HepG2 (cell line): Measurements from ENCODE around the gene SCUBE2.

Experiments used
- BATF2 ChIP-seq: sonication (generic); formaldehyde crosslinking; IDR thresholded peaks from 2 replicates; pipeline ENCODE4 v1.8.0; 2022; ENCODE audit warnings: mild to moderate bottlenecking, missing genetic modification reagents, moderate library complexity
- NFE2 ChIP-seq: sonication (generic); formaldehyde crosslinking; IDR thresholded peaks from 2 replicates; pipeline ENCODE4 v1.4.0; 2020; ENCODE audit warnings: missing genetic modification reagents
- ZFP82 ChIP-seq: sonication (generic); formaldehyde crosslinking; IDR thresholded peaks from 2 replicates; pipeline ENCODE4 v1.5.1; 2020; ENCODE audit warnings: mild to moderate bottlenecking, missing genetic modification reagents, borderline replicate concordance
- ZFX ChIP-seq: sonication (generic); formaldehyde crosslinking; IDR thresholded peaks from 2 replicates; pipeline ENCODE4 v1.4.0; 2020; ENCODE audit warnings: mild to moderate bottlenecking, low read depth, missing genetic modification reagents, moderate library complexity
- ZKSCAN5 ChIP-seq: sonication (generic); formaldehyde crosslinking; IDR thresholded peaks from 2 replicates; pipeline ENCODE4 v1.5.1; 2020; ENCODE audit warnings: mild to moderate bottlenecking, missing genetic modification reagents
- ZNF660 ChIP-seq: sonication (generic); formaldehyde crosslinking; IDR thresholded peaks from 2 replicates; pipeline ENCODE4 v1.5.1; 2020; ENCODE audit warnings: mild to moderate bottlenecking, low read depth, missing genetic modification reagents, borderline replicate concordance

- no peak for TF ChIP-seq ZFP82
- no peak for TF ChIP-seq NFE2 (CRISPR knock-in tag)
- no peak for TF ChIP-seq ZFX (CRISPR knock-in tag)
- TF ChIP-seq ZNF660, result no peak
- no peak for TF ChIP-seq BATF2
- TF ChIP-seq ZKSCAN5 (CRISPR knock-in tag), result no peak
Measured at GRCh38 chr11:9039198-9039597, 52.2 kb downstream of the SCUBE2 start.
